HEK293 (cell line): Measurements from ENCODE around the gene TRAK1.

Source experiments
- CTCF ChIA-PET: fragments of 350-600 bp; formaldehyde crosslinking; extraction: SDS; loops from one replicate; lab custom pipeline; 2021; ENCODE audit warnings: antibody characterized with exemption; lab: Yijun Ruan, JAX
- POLR2A ChIA-PET: fragments of 300-600 bp; formaldehyde crosslinking; extraction: SDS; loops from one replicate; lab custom pipeline; 2020; ENCODE audit warnings: antibody characterized with exemption, inconsistent platforms; lab: Yijun Ruan, JAX
- H3K27ac ChIP-seq: fragments of 200-500 bp; sonication (Bioruptor generic); 2 replicates; pipeline ENCODE4 v1.5.1; 2014; ENCODE audit warnings: low read depth, low read length, control low read depth, inconsistent platforms; ENCODE audit errors: extremely low read depth
- H3K36me3 ChIP-seq, 2 experiments: fragments of 200-500 bp in 1 of 2; sonication (Bioruptor generic) in 1 of 2; 1 replicate in 1 of 2; 2 replicates in 1 of 2; pipeline ENCODE4 v1.5.1; 2014 to 2017; ENCODE audit warnings: inconsistent platforms in 2 of 2, low read length in 2 of 2; ENCODE audit not compliant: control insufficient read depth in 2 of 2, insufficient read depth in 1 of 2
- H3K4me1 ChIP-seq: fragments of 200-500 bp; sonication (Bioruptor generic); 2 replicates; pipeline ENCODE4 v1.5.1; 2014; ENCODE audit warnings: mild to moderate bottlenecking, low read length, inconsistent platforms; ENCODE audit not compliant: control insufficient read depth, insufficient read depth
- H3K4me3 ChIP-seq: 2 replicates; pipeline ENCODE4 v1.5.1; 2011; ENCODE audit warnings: low read depth, mild to moderate bottlenecking, control low read depth, low read length, moderate library complexity
- H3K9me3 ChIP-seq: fragments of 200-500 bp; sonication (Bioruptor generic); 2 replicates; pipeline ENCODE4 v1.5.1; 2014; ENCODE audit warnings: low read depth, low read length, inconsistent platforms; ENCODE audit not compliant: control insufficient read depth, insufficient read depth
- HIC1 ChIP-seq: fragments of 450-650 bp; formaldehyde crosslinking; IDR thresholded peaks from 2 replicates; pipeline ENCODE4 v1.5.1; 2016; ENCODE audit warnings: missing biosample characterization, missing genetic modification characterization
- HOXA7 ChIP-seq: sonication (generic); formaldehyde crosslinking; IDR thresholded peaks from 2 replicates; pipeline ENCODE4 v1.8.1; 2022; ENCODE audit warnings: missing genetic modification reagents, borderline replicate concordance
- HOXD13 ChIP-seq: sonication (generic); formaldehyde crosslinking; IDR thresholded peaks from 2 replicates; pipeline ENCODE4 v1.8.0; 2022; ENCODE audit warnings: missing genetic modification reagents, borderline replicate concordance
- MZF1 ChIP-seq: fragments of 450-650 bp; formaldehyde crosslinking; IDR thresholded peaks from 2 replicates; pipeline ENCODE4 v1.5.1; 2017; ENCODE audit warnings: missing biosample characterization, missing genetic modification characterization, borderline replicate concordance
- TRIM28 ChIP-seq: IDR thresholded peaks from 2 replicates; pipeline ENCODE4 v1.6.1; 2011; ENCODE audit warnings: low read length, control low read depth, borderline replicate concordance
- ZBTB26 ChIP-seq: fragments of 450-650 bp; formaldehyde crosslinking; optimal IDR thresholded peaks from 2 replicates; pipeline ENCODE3; 2016; ENCODE audit warnings: missing biosample characterization, mild to moderate bottlenecking, missing genetic modification characterization
- ZBTB48 ChIP-seq: fragments of 450-650 bp; formaldehyde crosslinking; IDR thresholded peaks from 2 replicates; pipeline ENCODE4 v1.5.1; 2016; ENCODE audit warnings: missing biosample characterization, missing genetic modification characterization
- ZNF112 ChIP-seq: fragments of 450-650 bp; formaldehyde crosslinking; IDR thresholded peaks from 2 replicates; pipeline ENCODE4 v1.5.0; 2017; ENCODE audit warnings: missing biosample characterization, missing genetic modification characterization
- ZNF23 ChIP-seq: fragments of 450-650 bp; formaldehyde crosslinking; IDR thresholded peaks from 2 replicates; pipeline ENCODE4 v1.5.1; 2016; ENCODE audit warnings: missing biosample characterization, missing genetic modification characterization, borderline replicate concordance
- ZNF433 ChIP-seq: fragments of 450-650 bp; formaldehyde crosslinking; IDR thresholded peaks from 2 replicates; pipeline ENCODE4 v1.5.1; 2016; ENCODE audit warnings: missing biosample characterization, missing genetic modification characterization, low read depth
- ZNF518A ChIP-seq: fragments of 450-650 bp; formaldehyde crosslinking; conservative IDR thresholded peaks from 2 replicates; pipeline ENCODE4 v1.5.1; 2016; ENCODE audit warnings: low read depth, missing biosample characterization, missing genetic modification characterization
- ZNF623 ChIP-seq: fragments of 450-650 bp; formaldehyde crosslinking; IDR thresholded peaks from 2 replicates; pipeline ENCODE4 v1.5.1; 2016; ENCODE audit warnings: missing biosample characterization, missing genetic modification characterization
- ZNF677 ChIP-seq: fragments of 450-650 bp; IDR thresholded peaks from 2 replicates; pipeline ENCODE4 v1.5.0; 2018; ENCODE audit warnings: missing biosample characterization, mild to moderate bottlenecking, missing genetic modification characterization, moderate library complexity
- ZNF701 ChIP-seq: fragments of 450-650 bp; formaldehyde crosslinking; IDR thresholded peaks from 2 replicates; pipeline ENCODE4 v1.5.1; 2016; ENCODE audit warnings: missing biosample characterization, missing genetic modification characterization
- ZSCAN5A ChIP-seq: fragments of 450-650 bp; formaldehyde crosslinking; IDR thresholded peaks from 2 replicates; pipeline ENCODE4 v1.5.1; 2016; ENCODE audit warnings: missing biosample characterization, missing genetic modification characterization
- TF ChIP-seq, protein P1 (sequence below): fragments of 450-650 bp; formaldehyde crosslinking; IDR thresholded peaks from 2 replicates; pipeline ENCODE4 v1.5.1; 2016; ENCODE audit warnings: missing biosample characterization, missing genetic modification characterization, borderline replicate concordance

TRAK1 gene

GRCh38 chr3:42192334-42193200, 101.4 kb downstream of the TRAK1 start (continued):
- no peak for TF ChIP-seq ZNF112 (tag by site-specific recombination)
- TF ChIP-seq HIC1 (tag by site-specific recombination), result no peak
- TF ChIP-seq ZBTB26, result no peak
- TF ChIP-seq ZNF433, result no peak
- no peak for TF ChIP-seq ZNF23

GRCh38 chr3:42194943-42195510, 103.9 kb downstream of the TRAK1 start:
- ChIA-PET POLR2A (no interaction called here), CTCF (interaction anchor here (0.8 to 1.9 kb wide), 2 partner anchors 75 to 76 kb away, joined by 3 to 6 read pairs; no protein-coding TSS in a partner anchor)
- no peaks in the 10 kb centered on the region for H3K4me1 ChIP-seq
- H3K27ac ChIP-seq, result no peak overlapping the region
- TF ChIP-seq ZNF623 (tag by site-specific recombination) (no peak), ZBTB48 (no peak), ZNF677 (no peak), MZF1 (tag by site-specific recombination) (no peak), ZNF701 (tag by site-specific recombination) (no peak), ZNF518A (tag by site-specific recombination) (no peak), ZSCAN5A (tag by site-specific recombination) (no peak), HOXD13 (CRISPR knock-in tag) (no peak), TRIM28 (no peak), HOXA7 (CRISPR knock-in tag) (no peak)
- TF ChIP-seq, protein P1, sequence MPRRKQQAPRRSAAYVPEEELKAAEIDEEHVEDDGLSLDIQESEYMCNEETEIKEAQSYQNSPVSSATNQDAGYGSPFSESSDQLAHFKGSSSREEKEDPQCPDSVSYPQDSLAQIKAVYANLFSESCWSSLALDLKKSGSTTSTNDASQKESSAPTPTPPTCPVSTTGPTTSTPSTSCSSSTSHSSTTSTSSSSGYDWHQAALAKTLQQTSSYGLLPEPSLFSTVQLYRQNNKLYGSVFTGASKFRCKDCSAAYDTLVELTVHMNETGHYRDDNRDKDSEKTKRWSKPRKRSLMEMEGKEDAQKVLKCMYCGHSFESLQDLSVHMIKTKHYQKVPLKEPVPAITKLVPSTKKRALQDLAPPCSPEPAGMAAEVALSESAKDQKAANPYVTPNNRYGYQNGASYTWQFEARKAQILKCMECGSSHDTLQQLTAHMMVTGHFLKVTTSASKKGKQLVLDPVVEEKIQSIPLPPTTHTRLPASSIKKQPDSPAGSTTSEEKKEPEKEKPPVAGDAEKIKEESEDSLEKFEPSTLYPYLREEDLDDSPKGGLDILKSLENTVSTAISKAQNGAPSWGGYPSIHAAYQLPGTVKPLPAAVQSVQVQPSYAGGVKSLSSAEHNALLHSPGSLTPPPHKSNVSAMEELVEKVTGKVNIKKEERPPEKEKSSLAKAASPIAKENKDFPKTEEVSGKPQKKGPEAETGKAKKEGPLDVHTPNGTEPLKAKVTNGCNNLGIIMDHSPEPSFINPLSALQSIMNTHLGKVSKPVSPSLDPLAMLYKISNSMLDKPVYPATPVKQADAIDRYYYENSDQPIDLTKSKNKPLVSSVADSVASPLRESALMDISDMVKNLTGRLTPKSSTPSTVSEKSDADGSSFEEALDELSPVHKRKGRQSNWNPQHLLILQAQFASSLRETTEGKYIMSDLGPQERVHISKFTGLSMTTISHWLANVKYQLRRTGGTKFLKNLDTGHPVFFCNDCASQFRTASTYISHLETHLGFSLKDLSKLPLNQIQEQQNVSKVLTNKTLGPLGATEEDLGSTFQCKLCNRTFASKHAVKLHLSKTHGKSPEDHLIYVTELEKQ (tag by site-specific recombination), result no peak
- peaks cover 0 to 76% of the 10 kb centered on the region in 2 experiments; a peak in 2 of 3 replicates for H3K36me3 ChIP-seq
- H3K9me3 ChIP-seq, result no peaks in the 10 kb centered on the region
- no peak overlapping the region for H3K4me3 ChIP-seq
